Mucosa of stomach (tissue), 1 donor: Measurements from ENCODE around the gene RNU6-1.

Experiments used
- H3K27me3 ChIP-seq: one replicate; pipeline ENCODE4 v1.7.0; 2013; ENCODE audit warnings: mild to moderate bottlenecking, low read length; ENCODE audit not compliant: control insufficient read depth, insufficient read depth
- H3K36me3 ChIP-seq: one replicate; pipeline ENCODE4 v1.7.0; 2013; ENCODE audit warnings: low read length; ENCODE audit not compliant: control insufficient read depth, insufficient read depth
- H3K4me1 ChIP-seq: one replicate; pipeline ENCODE4 v1.7.0; 2013; ENCODE audit warnings: mild to moderate bottlenecking, low read length; ENCODE audit not compliant: control insufficient read depth, insufficient read depth
- H3K4me3 ChIP-seq: one replicate; pipeline ENCODE4 v1.7.0; 2013; ENCODE audit warnings: low read length
- H3K9ac ChIP-seq: one replicate; pipeline ENCODE4 v1.7.0; 2013; ENCODE audit warnings: mild to moderate bottlenecking, low read length, moderate library complexity
- H3K9me3 ChIP-seq: one replicate; pipeline ENCODE4 v1.7.0; 2013; ENCODE audit warnings: mild to moderate bottlenecking, low read length, moderate library complexity; ENCODE audit not compliant: control insufficient read depth
- donor health status: Pancreatic carcinoma.

Gene RNU6-1

GRCh38 chr15:67853454-67853853 is 13.6 kb upstream of the RNU6-1 start:
- Histone ChIP-seq H3K4me3 (no peak overlapping the region), H3K9ac (no peak overlapping the region), H3K9me3 (no peaks in the 10 kb centered on the region), H3K27me3 (no peaks in the 10 kb centered on the region), H3K36me3 (no peaks in the 10 kb centered on the region), H3K4me1 (no peaks in the 10 kb centered on the region)

- H3K9me3 ChIP-seq, result no peaks in the 10 kb centered on the region
- H3K4me3 ChIP-seq, result no peak overlapping the region
- no peaks in the 10 kb centered on the region for H3K27me3 ChIP-seq
- no peaks in the 10 kb centered on the region for H3K4me1 ChIP-seq
- H3K9ac ChIP-seq, result no peak overlapping the region
- H3K36me3 ChIP-seq, result no peaks in the 10 kb centered on the region
These were observed 12.6 kb upstream of the RNU6-1 start for GRCh38 chr15:67852418-67852817.

GRCh38 chr15:67850994-67851571 is 11.2 kb upstream of the RNU6-1 start:
- Histone ChIP-seq H3K9ac (no peak overlapping the region), H3K27me3 (no peaks in the 10 kb centered on the region)

GRCh38 chr15:67850336-67850735 is 10.5 kb upstream of the RNU6-1 start:
- Histone ChIP-seq H3K4me3 (no peak overlapping the region), H3K27me3 (no peaks in the 10 kb centered on the region), H3K4me1 (no peaks in the 10 kb centered on the region)

More at GRCh38 chr15:67850994-67851571, 11.2 kb upstream of the RNU6-1 start:
- H3K9me3 ChIP-seq, result no peaks in the 10 kb centered on the region
- H3K4me1 ChIP-seq, result no peaks in the 10 kb centered on the region
- H3K4me3 ChIP-seq, result no peak overlapping the region
- H3K36me3 ChIP-seq, result no peaks in the 10 kb centered on the region

GRCh38 chr15:67849538-67849937 is 9.7 kb upstream of the RNU6-1 start:
- Histone ChIP-seq H3K9me3 (no peaks in the 10 kb centered on the region), H3K4me3 (no peak overlapping the region), H3K9ac (no peak overlapping the region), H3K27me3 (no peaks in the 10 kb centered on the region), H3K4me1 (no peaks in the 10 kb centered on the region), H3K36me3 (no peaks in the 10 kb centered on the region)

More at GRCh38 chr15:67850336-67850735, 10.5 kb upstream of the RNU6-1 start:
- no peak overlapping the region for H3K9ac ChIP-seq
- H3K9me3 ChIP-seq, result no peaks in the 10 kb centered on the region
- H3K36me3 ChIP-seq, result no peaks in the 10 kb centered on the region

GRCh38 chr15:67845974-67846373 is 6.1 kb upstream of the RNU6-1 start:
- Histone ChIP-seq H3K4me1 (peaks cover 5% of the 10 kb centered on the region), H3K27me3 (no peaks in the 10 kb centered on the region), H3K9me3 (no peaks in the 10 kb centered on the region), H3K9ac (no peak overlapping the region), H3K4me3 (no peak overlapping the region), H3K36me3 (no peaks in the 10 kb centered on the region)

- Histone ChIP-seq H3K9ac (no peak overlapping the region), H3K9me3 (no peaks in the 10 kb centered on the region), H3K4me3 (no peak overlapping the region), H3K27me3 (no peaks in the 10 kb centered on the region), H3K36me3 (no peaks in the 10 kb centered on the region), H3K4me1 (peaks cover 7% of the 10 kb centered on the region)
These were observed 3.9 kb upstream of the RNU6-1 start for GRCh38 chr15:67843571-67844387.

- Histone ChIP-seq H3K36me3 (no peaks in the 10 kb centered on the region), H3K4me1 (peaks cover 12% of the 10 kb centered on the region), H3K9me3 (no peaks in the 10 kb centered on the region), H3K4me3 (no peak overlapping the region), H3K9ac (no peak overlapping the region), H3K27me3 (peaks cover 6% of the 10 kb centered on the region)
These were observed 3.3 kb upstream of the RNU6-1 start for GRCh38 chr15:67843092-67843501.

- Histone ChIP-seq H3K36me3 (no peaks in the 10 kb centered on the region), H3K9ac (peak overlapping the region; percentile 97), H3K4me1 (peaks cover 12% of the 10 kb centered on the region), H3K4me3 (no peak overlapping the region), H3K27me3 (peaks cover 14% of the 10 kb centered on the region), H3K9me3 (no peaks in the 10 kb centered on the region)
These were observed 1.6 kb upstream of the RNU6-1 start for GRCh38 chr15:67841513-67841762.

GRCh38 chr15:67840749-67841512 is 1.1 kb upstream of the RNU6-1 start:
- peaks cover 16% of the 10 kb centered on the region for H3K4me1 ChIP-seq

GRCh38 chr15:67839499-67839928 is 331 bp downstream of the RNU6-1 start:
- Histone ChIP-seq H3K4me1 (peaks cover 30% of the 10 kb centered on the region), H3K4me3 (peak overlapping the region; percentile 18), H3K9me3 (no peaks in the 10 kb centered on the region), H3K27me3 (peaks cover 32% of the 10 kb centered on the region), H3K36me3 (no peaks in the 10 kb centered on the region), H3K9ac (peak overlapping the region; percentile 97)

More at GRCh38 chr15:67840749-67841512, 1.1 kb upstream of the RNU6-1 start:
- Histone ChIP-seq H3K36me3 (no peaks in the 10 kb centered on the region), H3K4me3 (peak overlapping the region; percentile 99), H3K27me3 (peaks cover 18% of the 10 kb centered on the region), H3K9ac (peak overlapping the region; percentile 97), H3K9me3 (no peaks in the 10 kb centered on the region)

- peaks cover 39% of the 10 kb centered on the region for H3K27me3 ChIP-seq
- no peaks in the 10 kb centered on the region for H3K36me3 ChIP-seq
- H3K9ac ChIP-seq, result no peak overlapping the region
- H3K9me3 ChIP-seq, result no peaks in the 10 kb centered on the region
- no peak overlapping the region for H3K4me3 ChIP-seq
- peaks cover 36% of the 10 kb centered on the region for H3K4me1 ChIP-seq
These were observed 984 bp downstream of the RNU6-1 start for GRCh38 chr15:67838789-67839332.
